ENCODE measurements around the gene PI16.

DNA sequence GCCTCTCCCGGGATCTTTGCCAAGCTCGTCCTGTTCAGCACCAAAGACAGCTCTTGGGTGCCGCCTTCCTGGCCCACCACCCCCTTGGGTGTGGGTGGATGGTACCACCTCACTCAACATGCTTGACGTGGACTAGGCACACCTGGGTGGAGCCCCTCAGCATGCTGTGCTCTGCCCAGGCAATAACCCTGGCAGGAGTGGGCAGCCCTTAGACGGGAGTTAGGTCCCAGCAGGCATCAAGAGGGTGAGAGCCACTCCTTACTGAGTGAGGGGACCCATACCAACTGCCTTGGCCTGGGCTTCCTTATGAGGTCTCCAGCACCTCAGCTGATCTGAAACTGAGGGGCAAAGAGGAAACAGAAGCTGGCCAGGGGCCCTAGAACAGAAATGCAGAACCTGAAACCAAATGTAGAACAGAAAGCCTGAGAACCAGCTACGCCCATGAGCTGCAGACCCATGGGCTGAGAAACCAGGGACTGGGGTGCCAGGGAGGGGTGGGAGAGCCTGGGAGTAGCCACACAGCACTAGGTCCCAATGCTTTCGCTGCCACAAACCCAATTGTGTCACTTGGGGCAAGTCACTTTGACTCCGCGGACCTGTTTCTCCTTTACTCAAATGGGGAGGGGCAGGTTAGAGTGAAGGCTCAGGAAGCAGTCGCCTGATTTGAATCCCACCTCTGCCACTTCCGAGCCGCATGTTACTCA is 53.0 kb downstream of the PI16 start:
- TF ChIP-seq, protein P1, sequence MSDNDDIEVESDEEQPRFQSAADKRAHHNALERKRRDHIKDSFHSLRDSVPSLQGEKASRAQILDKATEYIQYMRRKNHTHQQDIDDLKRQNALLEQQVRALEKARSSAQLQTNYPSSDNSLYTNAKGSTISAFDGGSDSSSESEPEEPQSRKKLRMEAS (IDR thresholded peaks at IDR 0.05) = no peak
- TF ChIP-seq JUND (IDR thresholded peaks at IDR 0.05) (no peak), FOXA2 (IDR thresholded peaks at IDR 0.05) (no peak), TAF1 (conservative IDR thresholded peaks at IDR 0.05) (no peak), SP1 (IDR thresholded peaks at IDR 0.05) (no peak), YY1 (IDR thresholded peaks at IDR 0.05) (no peak), EGR1 (IDR thresholded peaks at IDR 0.05; ENCODE audit: low read depth in 2 of 2) (no peak)
- TF ChIP-seq, protein P2, sequence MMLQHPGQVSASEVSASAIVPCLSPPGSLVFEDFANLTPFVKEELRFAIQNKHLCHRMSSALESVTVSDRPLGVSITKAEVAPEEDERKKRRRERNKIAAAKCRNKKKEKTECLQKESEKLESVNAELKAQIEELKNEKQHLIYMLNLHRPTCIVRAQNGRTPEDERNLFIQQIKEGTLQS (IDR thresholded peaks at IDR 0.05) = no peak
- TF ChIP-seq, protein P3, sequence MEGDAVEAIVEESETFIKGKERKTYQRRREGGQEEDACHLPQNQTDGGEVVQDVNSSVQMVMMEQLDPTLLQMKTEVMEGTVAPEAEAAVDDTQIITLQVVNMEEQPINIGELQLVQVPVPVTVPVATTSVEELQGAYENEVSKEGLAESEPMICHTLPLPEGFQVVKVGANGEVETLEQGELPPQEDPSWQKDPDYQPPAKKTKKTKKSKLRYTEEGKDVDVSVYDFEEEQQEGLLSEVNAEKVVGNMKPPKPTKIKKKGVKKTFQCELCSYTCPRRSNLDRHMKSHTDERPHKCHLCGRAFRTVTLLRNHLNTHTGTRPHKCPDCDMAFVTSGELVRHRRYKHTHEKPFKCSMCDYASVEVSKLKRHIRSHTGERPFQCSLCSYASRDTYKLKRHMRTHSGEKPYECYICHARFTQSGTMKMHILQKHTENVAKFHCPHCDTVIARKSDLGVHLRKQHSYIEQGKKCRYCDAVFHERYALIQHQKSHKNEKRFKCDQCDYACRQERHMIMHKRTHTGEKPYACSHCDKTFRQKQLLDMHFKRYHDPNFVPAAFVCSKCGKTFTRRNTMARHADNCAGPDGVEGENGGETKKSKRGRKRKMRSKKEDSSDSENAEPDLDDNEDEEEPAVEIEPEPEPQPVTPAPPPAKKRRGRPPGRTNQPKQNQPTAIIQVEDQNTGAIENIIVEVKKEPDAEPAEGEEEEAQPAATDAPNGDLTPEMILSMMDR (IDR thresholded peaks at IDR 0.05; ENCODE audit: low read depth, low read length, missing input control) = no peak
- TF ChIP-seq, protein P4, sequence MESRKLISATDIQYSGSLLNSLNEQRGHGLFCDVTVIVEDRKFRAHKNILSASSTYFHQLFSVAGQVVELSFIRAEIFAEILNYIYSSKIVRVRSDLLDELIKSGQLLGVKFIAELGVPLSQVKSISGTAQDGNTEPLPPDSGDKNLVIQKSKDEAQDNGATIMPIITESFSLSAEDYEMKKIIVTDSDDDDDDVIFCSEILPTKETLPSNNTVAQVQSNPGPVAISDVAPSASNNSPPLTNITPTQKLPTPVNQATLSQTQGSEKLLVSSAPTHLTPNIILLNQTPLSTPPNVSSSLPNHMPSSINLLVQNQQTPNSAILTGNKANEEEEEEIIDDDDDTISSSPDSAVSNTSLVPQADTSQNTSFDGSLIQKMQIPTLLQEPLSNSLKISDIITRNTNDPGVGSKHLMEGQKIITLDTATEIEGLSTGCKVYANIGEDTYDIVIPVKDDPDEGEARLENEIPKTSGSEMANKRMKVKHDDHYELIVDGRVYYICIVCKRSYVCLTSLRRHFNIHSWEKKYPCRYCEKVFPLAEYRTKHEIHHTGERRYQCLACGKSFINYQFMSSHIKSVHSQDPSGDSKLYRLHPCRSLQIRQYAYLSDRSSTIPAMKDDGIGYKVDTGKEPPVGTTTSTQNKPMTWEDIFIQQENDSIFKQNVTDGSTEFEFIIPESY (IDR thresholded peaks at IDR 0.05) = no peak
